Cortex of kidney (tissue), 1 donor: Measurements from ENCODE around the gene ABHD3.
"Not testable (repeated sequence)": the region's sequence is repeated elsewhere in the genome, so short reads cannot be mapped to it uniquely, and the experiment has no call there.

ENCODE experiments used
- DNase-seq: peaks from one replicate; lab custom pipeline; 2025; lab: John Stamatoyannopoulos, UW

The ABHD3 gene

GRCh38 chr18:21703241-21703820, 1.2 kb downstream of the ABHD3 start:
- no peak for DNase-seq

GRCh38 chr18:21702602-21703001, 2.0 kb downstream of the ABHD3 start:
- no peak for DNase-seq

GRCh38 chr18:21701621-21702020, 3.0 kb downstream of the ABHD3 start:
- no peak for DNase-seq

- DNase-seq = no peak
These were observed 4.0 kb downstream of the ABHD3 start for GRCh38 chr18:21700528-21701075.

GRCh38 chr18:21693322-21693721, 11.3 kb downstream of the ABHD3 start:
- no peak for DNase-seq

- no peak for DNase-seq
These were observed 14.8 kb downstream of the ABHD3 start for GRCh38 chr18:21689736-21690135.

GRCh38 chr18:21686282-21687105, 18.1 kb downstream of the ABHD3 start:
- DNase-seq = no peak

- not testable (repeated sequence) for DNase-seq
These were observed 19.0 kb downstream of the ABHD3 start for GRCh38 chr18:21685556-21685981.

- no peak for DNase-seq
These were observed 19.8 kb downstream of the ABHD3 start for GRCh38 chr18:21684731-21685130.

- no peak for DNase-seq
These were observed 22.1 kb downstream of the ABHD3 start for GRCh38 chr18:21682371-21683051.

- no peak for DNase-seq
These were observed 24.4 kb downstream of the ABHD3 start for GRCh38 chr18:21680161-21680560.

- no peak for DNase-seq
These were observed 25.7 kb downstream of the ABHD3 start for GRCh38 chr18:21678859-21679258.

- not testable (repeated sequence) for DNase-seq
These were observed 29.2 kb downstream of the ABHD3 start for GRCh38 chr18:21675354-21675753.

GRCh38 chr18:21672521-21673267, 31.9 kb downstream of the ABHD3 start:
- no peak for DNase-seq

- no peak for DNase-seq
These were observed 34.8 kb downstream of the ABHD3 start for GRCh38 chr18:21669736-21670285.

- no peak for DNase-seq
These were observed 40.5 kb downstream of the ABHD3 start for GRCh38 chr18:21664069-21664468.

- no peak for DNase-seq
These were observed 41.0 kb downstream of the ABHD3 start for GRCh38 chr18:21663578-21663977.

GRCh38 chr18:21662581-21662980, 42.0 kb downstream of the ABHD3 start:
- DNase-seq = no peak

- no peak for DNase-seq
These were observed 44.5 kb downstream of the ABHD3 start for GRCh38 chr18:21660078-21660477.

GRCh38 chr18:21656402-21656801, 48.2 kb downstream of the ABHD3 start:
- no peak for DNase-seq

GRCh38 chr18:21653361-21653760, 51.2 kb downstream of the ABHD3 start:
- no peak for DNase-seq

GRCh38 chr18:21652073-21652472, 52.5 kb downstream of the ABHD3 start:
- DNase-seq = no peak
